A549 (cell line): ENCODE measurements around the gene GNAL. TPM values are rescaled to one million over a fixed set of nuclear protein-coding genes. Genes with fewer than 3 reads are reported as not detected.

Source experiments
- ATAC-seq, 2 experiments: fragments of 200-7000 bp in 1 of 2; fragments of >200 bp in 1 of 2; cut with Nextera tagmentation in 1 of 2; cut with Tn5 transposase in 1 of 2; 3 replicates each; pipeline versions ENCODE4 v1.8.0 to v1.9.1; 2018 to 2020; ENCODE audit warnings: mild to moderate bottlenecking in 1 of 2, moderate library complexity in 1 of 2
- CTCF ChIA-PET: fragments of 300-600 bp; sonication (Branson Sonifier 250); formaldehyde crosslinking; extraction: SDS; loops from one replicate; lab custom pipeline; 2021; ENCODE audit warnings: antibody characterized with exemption, inconsistent platforms; lab: Yijun Ruan, JAX
- POLR2A ChIA-PET: fragments of 350-600 bp; formaldehyde crosslinking; extraction: SDS; loops from one replicate; lab custom pipeline; 2021; ENCODE audit warnings: antibody characterized with exemption, inconsistent platforms; lab: Yijun Ruan, JAX
- DNase-seq, 2 experiments: peaks; one replicate each; pipeline versions ENCODE4 v3.0.0 to v3.0.0-alpha.2; 2011 to 2016; ENCODE audit warnings: low read depth in 1 of 2, low spot score in 1 of 2
- FAIRE-seq: peaks from 2 replicates; lab custom pipeline; 2011; peaks lifted over from hg19 to GRCh38; lab: Jason Lieb, UNC
- H3K27ac ChIP-seq, 2 experiments: fragments of >200 bp; sonication (Bioruptor Twin); formaldehyde crosslinking; 3 replicates each; pipeline ENCODE4 v1.5.1; 2016 to 2017
- H3K4me1 ChIP-seq: fragments of >200 bp; sonication (Bioruptor Twin); formaldehyde crosslinking; 3 replicates; pipeline ENCODE4 v1.6.1; 2016
- H3K4me2 ChIP-seq: fragments of >200 bp; sonication (Bioruptor Twin); formaldehyde crosslinking; 3 replicates; pipeline ENCODE4 v1.6.1; 2016
- H3K4me3 ChIP-seq: fragments of >200 bp; sonication (Bioruptor Twin); formaldehyde crosslinking; 3 replicates; pipeline ENCODE4 v1.5.1; 2016
- H3K9me3 ChIP-seq: fragments of >200 bp; sonication (Bioruptor Twin); formaldehyde crosslinking; 3 replicates; pipeline ENCODE4 v1.6.1; 2016
- BHLHE40 ChIP-seq: IDR thresholded peaks from 2 replicates; pipeline ENCODE4 v1.6.1; 2012; ENCODE audit warnings: low read depth, low read length, inconsistent platforms
- CBX2 ChIP-seq: fragments of 200-600 bp; sonication (generic); IDR thresholded peaks from 2 replicates; pipeline ENCODE4 v1.6.1; 2016; ENCODE audit warnings: low read depth, mild to moderate bottlenecking, borderline replicate concordance
- CEBPB ChIP-seq, 2 experiments: fragments of >200 bp in 1 of 2; sonication (Bioruptor Twin) in 1 of 2; formaldehyde crosslinking in 1 of 2; IDR thresholded peaks; 2 replicates each; pipeline ENCODE4 v1.6.1; 2012 to 2016
- CTCF ChIP-seq: fragments of >200 bp; sonication (Bioruptor Twin); formaldehyde crosslinking; IDR thresholded peaks from 3 replicates; pipeline ENCODE4 v1.5.1; 2016
- EP300 ChIP-seq, 2 experiments: fragments of >200 bp; sonication (Bioruptor Twin); formaldehyde crosslinking; IDR thresholded peaks; 2 replicates in 1 of 2; 3 replicates in 1 of 2; pipeline ENCODE4 v1.6.1; 2016 to 2017
- FOXS1 ChIP-seq: fragments of 250-450 bp; sonication (Bioruptor Pico); IDR thresholded peaks from 2 replicates; pipeline ENCODE4 v1.5.0; 2020; ENCODE audit warnings: mild to moderate bottlenecking, moderate library complexity
- GATA3 ChIP-seq: IDR thresholded peaks from 2 replicates; pipeline ENCODE4 v1.6.1; 2012; ENCODE audit warnings: borderline replicate concordance
- HDAC2 ChIP-seq: fragments of 200-600 bp; sonication (generic); IDR thresholded peaks from 2 replicates; pipeline ENCODE4 v1.6.1; 2016
- HOXA7 ChIP-seq: fragments of 250-450 bp; sonication (Bioruptor Pico); IDR thresholded peaks from 2 replicates; pipeline ENCODE4 v1.5.0; 2020; ENCODE audit warnings: mild to moderate bottlenecking, moderate library complexity
- HOXB5 ChIP-seq: fragments of 250-450 bp; sonication (Bioruptor Pico); IDR thresholded peaks from 2 replicates; pipeline ENCODE4 v1.5.0; 2020; ENCODE audit warnings: mild to moderate bottlenecking, moderate library complexity
- JUNB ChIP-seq: fragments of >200 bp; sonication (Bioruptor Twin); formaldehyde crosslinking; IDR thresholded peaks from 2 replicates; pipeline ENCODE4 v1.6.1; 2016
- KDM1A ChIP-seq: fragments of 200-600 bp; sonication (generic); IDR thresholded peaks from 2 replicates; pipeline ENCODE4 v1.6.1; 2016; ENCODE audit warnings: low read depth, mild to moderate bottlenecking
- MAZ ChIP-seq: fragments of 150-350 bp; IDR thresholded peaks from 2 replicates; pipeline ENCODE4 v1.6.1; 2014; ENCODE audit warnings: antibody characterized with exemption, low read depth, low read length, borderline replicate concordance
- NFE2L2 ChIP-seq: fragments of 150-350 bp; conservative IDR thresholded peaks from 2 replicates; pipeline ENCODE4 v1.6.1; 2014; ENCODE audit warnings: low read length
- NPAS2 ChIP-seq: fragments of 250-450 bp; sonication (Bioruptor Pico); IDR thresholded peaks from 2 replicates; pipeline ENCODE4 v1.8.0; 2022; ENCODE audit warnings: mild to moderate bottlenecking, moderate library complexity, borderline replicate concordance
- NR3C1 ChIP-seq: fragments of >200 bp; sonication (Bioruptor Twin); formaldehyde crosslinking; IDR thresholded peaks from 3 replicates; pipeline ENCODE4 v1.6.1; 2017
- PHF8 ChIP-seq: fragments of 200-600 bp; sonication (generic); IDR thresholded peaks from 2 replicates; pipeline ENCODE4 v1.6.1; 2016; ENCODE audit warnings: low read depth, mild to moderate bottlenecking, antibody characterized with exemption, moderate library complexity, borderline replicate concordance
- POLR2A ChIP-seq: IDR thresholded peaks from 2 replicates; pipeline ENCODE4 v1.6.1; 2012; ENCODE audit warnings: mild to moderate bottlenecking, low read length
- RAD21 ChIP-seq, 2 experiments: fragments of >200 bp in 1 of 2; sonication (Bioruptor Twin) in 1 of 2; formaldehyde crosslinking in 1 of 2; IDR thresholded peaks in 1 of 2; conservative IDR thresholded peaks in 1 of 2; 2 replicates in 1 of 2; 3 replicates in 1 of 2; pipeline ENCODE4 v1.6.1; 2012 to 2018; ENCODE audit warnings: inconsistent platforms in 1 of 2
- REST ChIP-seq: fragments of 200-600 bp; sonication (generic); IDR thresholded peaks from 2 replicates; pipeline ENCODE4 v1.6.1; 2016; ENCODE audit warnings: antibody characterized with exemption, mild to moderate bottlenecking, moderate library complexity
- SREBF2 ChIP-seq: fragments of 450-650 bp; IDR thresholded peaks from 2 replicates; pipeline ENCODE4 v1.6.1; 2014; ENCODE audit warnings: mild to moderate bottlenecking, moderate library complexity
- TFCP2L1 ChIP-seq: fragments of 250-450 bp; sonication (Bioruptor Pico); IDR thresholded peaks from 2 replicates; pipeline ENCODE4 v1.5.0; 2021; ENCODE audit warnings: mild to moderate bottlenecking
- ZNF302 ChIP-seq: fragments of 250-450 bp; sonication (Bioruptor Pico); IDR thresholded peaks from 2 replicates; pipeline ENCODE4 v1.9.0; 2021; ENCODE audit warnings: inconsistent platforms, mild to moderate bottlenecking, moderate library complexity
- WGBS: methylation state at CpG from one replicate; pipeline ENCODE4 v1.1.6; 2017; ENCODE audit errors: missing lambda C conversion rate; 5-methylcytosine and 5-hydroxymethylcytosine counted together
- polyA plus RNA-seq, 4 experiments: library from polyadenylated mRNA; depleted of rRNA in 3 of 4; stranded (reverse); fragments of >200 nt; fragmentation: RNase III in 1 of 4; extraction: RNeasy Plus Mini Kit Qiagen cat#74134 plus additional on column Dnase treatment in 1 of 4; gene quantifications; 2 replicates in 3 of 4; 3 replicates in 1 of 4; pipeline ENCODE4 v1.2.3, GENCODE V29; 2011 to 2017
- TF ChIP-seq, protein P1 (sequence below): fragments of 450-650 bp; IDR thresholded peaks from 2 replicates; pipeline ENCODE4 v1.6.1; 2014; ENCODE audit warnings: antibody characterized with exemption
- TF ChIP-seq, protein P2 (sequence below): fragments of >200 bp; sonication (Bioruptor Twin); formaldehyde crosslinking; IDR thresholded peaks from 2 replicates; pipeline ENCODE4 v1.6.1; 2016
- TF ChIP-seq, protein P3 (sequence below): fragments of 250-450 bp; sonication (Bioruptor Pico); IDR thresholded peaks from 2 replicates; pipeline ENCODE4 v1.5.0; 2021; ENCODE audit warnings: mild to moderate bottlenecking, moderate library complexity, borderline replicate concordance
- TF ChIP-seq, protein P4 (sequence below): IDR thresholded peaks from 2 replicates; pipeline ENCODE4 v1.6.1; 2012

Gene GNAL
- polyA plus RNA-seq, 2 of the 4 experiments (the other 2 are of a cell fraction) = 5.1 to 12.9 TPM

GRCh38 chr18:11883153-11883552 lies 194.1 kb downstream of the GNAL start:
- DNase-seq = no peak
- H3K27ac ChIP-seq = no peak overlapping the region
- CTCF ChIA-PET = no interaction called here
- 94% methylated on average over 1 of the region's 1 CpG for WGBS
- H3K4me3 ChIP-seq = no peak overlapping the region
- FAIRE-seq = no peak
- H3K4me1 ChIP-seq = peaks cover 15% of the 10 kb centered on the region
- H3K9me3 ChIP-seq = no peaks in the 10 kb centered on the region
- H3K4me2 ChIP-seq = no peak overlapping the region
- TF ChIP-seq HOXA7 (CRISPR knock-in tag) (no peak), PHF8 (no peak), SREBF2 (no peak), HDAC2 (no peak), CBX2 (no peak), FOXS1 (CRISPR knock-in tag) (no peak), CTCF (no peak), NFE2L2 (no peak), HOXB5 (no peak), ZNF302 (CRISPR knock-in tag) (no peak), NPAS2 (CRISPR knock-in tag) (no peak), MAZ (no peak), CEBPB (IDR thresholded peaks at IDR 0.05) (no peak), GATA3 (no peak), TFCP2L1 (no peak)
- TF ChIP-seq, protein P1, sequence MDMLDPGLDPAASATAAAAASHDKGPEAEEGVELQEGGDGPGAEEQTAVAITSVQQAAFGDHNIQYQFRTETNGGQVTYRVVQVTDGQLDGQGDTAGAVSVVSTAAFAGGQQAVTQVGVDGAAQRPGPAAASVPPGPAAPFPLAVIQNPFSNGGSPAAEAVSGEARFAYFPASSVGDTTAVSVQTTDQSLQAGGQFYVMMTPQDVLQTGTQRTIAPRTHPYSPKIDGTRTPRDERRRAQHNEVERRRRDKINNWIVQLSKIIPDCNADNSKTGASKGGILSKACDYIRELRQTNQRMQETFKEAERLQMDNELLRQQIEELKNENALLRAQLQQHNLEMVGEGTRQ = no peak
- no peak for ATAC-seq
- POLR2A ChIA-PET = no interaction called here

DNA sequence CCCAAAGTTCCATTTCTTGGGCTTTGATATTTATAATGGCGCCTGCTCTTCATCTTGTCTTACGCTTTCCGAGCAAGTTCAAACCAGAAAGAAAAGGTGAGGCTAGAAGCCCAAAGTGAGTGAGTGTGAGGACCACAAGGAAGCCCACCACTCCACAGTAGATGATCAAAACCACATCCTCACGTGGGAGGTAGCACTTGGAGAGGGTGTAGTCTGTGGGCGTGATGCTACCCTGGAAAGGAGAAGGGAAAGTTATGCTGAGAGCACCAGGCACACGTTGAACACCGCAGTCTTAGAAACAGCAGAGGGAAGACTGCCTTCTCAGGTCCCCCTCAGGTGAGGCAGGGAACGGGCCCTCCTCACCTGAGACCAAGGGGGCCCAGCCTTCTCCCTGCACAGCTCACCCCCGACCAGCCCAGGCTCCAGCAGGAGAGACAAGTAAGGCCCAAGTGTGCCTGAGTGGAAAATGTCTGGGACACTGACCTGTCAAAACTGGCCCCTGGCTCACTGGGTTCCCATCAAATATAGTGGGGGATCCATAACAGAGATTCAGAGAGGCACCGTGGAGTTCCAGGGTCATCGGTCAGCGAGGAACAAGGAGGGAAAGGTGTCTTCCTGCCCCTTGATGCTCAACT lies 195.4 kb downstream of the GNAL start:
- POLR2A ChIA-PET = no interaction called here
- Histone ChIP-seq H3K27ac (no peak overlapping the region), H3K4me2 (no peak overlapping the region), H3K4me3 (no peak overlapping the region), H3K9me3 (no peaks in the 10 kb centered on the region), H3K4me1 (peaks cover 18% of the 10 kb centered on the region)
- no peak for ATAC-seq
- no peak for FAIRE-seq
- CTCF ChIA-PET = no interaction called here
- no peak for DNase-seq
- 92% methylated on average over 12 of the region's 12 CpGs for WGBS
- TF ChIP-seq BHLHE40 = no peak
- TF ChIP-seq KDM1A = no peak
- TF ChIP-seq, protein P2, sequence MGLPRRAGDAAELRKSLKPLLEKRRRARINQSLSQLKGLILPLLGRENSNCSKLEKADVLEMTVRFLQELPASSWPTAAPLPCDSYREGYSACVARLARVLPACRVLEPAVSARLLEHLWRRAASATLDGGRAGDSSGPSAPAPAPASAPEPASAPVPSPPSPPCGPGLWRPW = no peak
- no peak for TF ChIP-seq GATA3
- TF ChIP-seq PHF8 = no peak
- no peak for TF ChIP-seq MAZ
- TF ChIP-seq JUNB = no peak
- TF ChIP-seq EP300 (IDR thresholded peaks at IDR 0.05) = no peak
- TF ChIP-seq POLR2A = no peak
- TF ChIP-seq NPAS2 (CRISPR knock-in tag) = no peak
- no peak for TF ChIP-seq REST
- no peak for TF ChIP-seq NR3C1
- TF ChIP-seq, protein P3, sequence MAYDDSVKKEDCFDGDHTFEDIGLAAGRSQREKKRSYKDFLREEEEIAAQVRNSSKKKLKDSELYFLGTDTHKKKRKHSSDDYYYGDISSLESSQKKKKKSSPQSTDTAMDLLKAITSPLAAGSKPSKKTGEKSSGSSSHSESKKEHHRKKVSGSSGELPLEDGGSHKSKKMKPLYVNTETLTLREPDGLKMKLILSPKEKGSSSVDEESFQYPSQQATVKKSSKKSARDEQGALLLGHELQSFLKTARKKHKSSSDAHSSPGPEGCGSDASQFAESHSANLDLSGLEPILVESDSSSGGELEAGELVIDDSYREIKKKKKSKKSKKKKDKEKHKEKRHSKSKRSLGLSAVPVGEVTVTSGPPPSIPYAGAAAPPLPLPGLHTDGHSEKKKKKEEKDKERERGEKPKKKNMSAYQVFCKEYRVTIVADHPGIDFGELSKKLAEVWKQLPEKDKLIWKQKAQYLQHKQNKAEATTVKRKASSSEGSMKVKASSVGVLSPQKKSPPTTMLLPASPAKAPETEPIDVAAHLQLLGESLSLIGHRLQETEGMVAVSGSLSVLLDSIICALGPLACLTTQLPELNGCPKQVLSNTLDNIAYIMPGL = no peak
- TF ChIP-seq, protein P4, sequence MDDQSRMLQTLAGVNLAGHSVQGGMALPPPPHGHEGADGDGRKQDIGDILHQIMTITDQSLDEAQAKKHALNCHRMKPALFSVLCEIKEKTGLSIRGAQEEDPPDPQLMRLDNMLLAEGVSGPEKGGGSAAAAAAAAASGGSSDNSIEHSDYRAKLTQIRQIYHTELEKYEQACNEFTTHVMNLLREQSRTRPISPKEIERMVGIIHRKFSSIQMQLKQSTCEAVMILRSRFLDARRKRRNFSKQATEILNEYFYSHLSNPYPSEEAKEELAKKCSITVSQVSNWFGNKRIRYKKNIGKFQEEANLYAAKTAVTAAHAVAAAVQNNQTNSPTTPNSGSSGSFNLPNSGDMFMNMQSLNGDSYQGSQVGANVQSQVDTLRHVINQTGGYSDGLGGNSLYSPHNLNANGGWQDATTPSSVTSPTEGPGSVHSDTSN = no peak
- TF ChIP-seq RAD21 (conservative IDR thresholded peaks at IDR 0.05 in 1 of 2, IDR thresholded peaks at IDR 0.05 in 1 of 2) = no peak
- TF ChIP-seq NFE2L2 = no peak
- TF ChIP-seq SREBF2 = no peak
